ENCODE measurements around the gene ZNF804B.

ZNF804B gene

GRCh38 chr7:88759230-88760135, at the start of gene ZNF804B:
Gene ZNF804B, plus strand, starts transcription at chr7:88759700. Its CDS starts 277 bp downstream, at chr7:88759977.
- peak; percentile 63 for DNase-seq

DNA sequence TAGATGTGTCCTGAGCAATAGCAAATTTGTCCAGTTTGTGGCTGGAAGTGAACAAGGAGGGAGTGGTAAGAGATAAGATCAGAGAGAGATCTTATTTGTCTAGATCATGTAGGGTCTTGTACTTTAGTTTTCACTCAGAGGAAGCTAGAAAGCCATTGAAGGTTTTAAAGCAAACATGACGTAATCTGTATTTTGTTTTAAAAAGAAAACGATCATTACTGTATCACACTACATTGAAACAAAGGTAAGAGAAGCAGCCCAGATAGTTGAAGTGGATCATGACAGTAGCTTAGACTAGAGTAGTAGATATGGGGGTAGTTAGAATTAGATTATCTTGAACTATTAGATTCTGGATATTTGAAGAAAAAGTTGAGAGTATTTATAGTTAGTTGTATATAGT, 23.6 kb upstream of the ZNF804B start:
- no peak for DNase-seq

GRCh38 chr7:88737632-88738031, 21.9 kb upstream of the ZNF804B start:
- DNase-seq = no peak

DNA sequence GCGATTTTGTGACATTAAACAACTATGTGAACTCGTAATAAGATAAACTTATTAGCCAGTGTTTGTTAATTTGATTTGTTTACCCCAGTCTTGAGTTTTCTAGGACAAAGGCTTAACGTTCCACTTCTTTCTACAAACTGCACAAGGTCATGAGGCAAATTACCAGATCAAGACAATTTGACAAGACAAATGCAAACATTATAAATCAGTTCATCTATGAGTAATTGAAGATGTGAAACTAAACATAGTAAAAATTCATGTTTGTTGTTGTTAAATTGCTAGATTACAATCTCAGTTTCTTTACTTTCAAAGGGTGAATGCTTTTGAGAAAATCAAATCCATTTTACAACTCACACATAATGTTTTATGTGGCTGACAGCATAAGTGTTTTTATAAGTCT, 13.4 kb upstream of the ZNF804B start:
- DNase-seq = no peak

- no peak for DNase-seq
Observed at GRCh38 chr7:88756802-88757201, 2.7 kb upstream of the ZNF804B start.

GRCh38 chr7:88757371-88757770, 2.1 kb upstream of the ZNF804B start:
- DNase-seq = no peak

DNA sequence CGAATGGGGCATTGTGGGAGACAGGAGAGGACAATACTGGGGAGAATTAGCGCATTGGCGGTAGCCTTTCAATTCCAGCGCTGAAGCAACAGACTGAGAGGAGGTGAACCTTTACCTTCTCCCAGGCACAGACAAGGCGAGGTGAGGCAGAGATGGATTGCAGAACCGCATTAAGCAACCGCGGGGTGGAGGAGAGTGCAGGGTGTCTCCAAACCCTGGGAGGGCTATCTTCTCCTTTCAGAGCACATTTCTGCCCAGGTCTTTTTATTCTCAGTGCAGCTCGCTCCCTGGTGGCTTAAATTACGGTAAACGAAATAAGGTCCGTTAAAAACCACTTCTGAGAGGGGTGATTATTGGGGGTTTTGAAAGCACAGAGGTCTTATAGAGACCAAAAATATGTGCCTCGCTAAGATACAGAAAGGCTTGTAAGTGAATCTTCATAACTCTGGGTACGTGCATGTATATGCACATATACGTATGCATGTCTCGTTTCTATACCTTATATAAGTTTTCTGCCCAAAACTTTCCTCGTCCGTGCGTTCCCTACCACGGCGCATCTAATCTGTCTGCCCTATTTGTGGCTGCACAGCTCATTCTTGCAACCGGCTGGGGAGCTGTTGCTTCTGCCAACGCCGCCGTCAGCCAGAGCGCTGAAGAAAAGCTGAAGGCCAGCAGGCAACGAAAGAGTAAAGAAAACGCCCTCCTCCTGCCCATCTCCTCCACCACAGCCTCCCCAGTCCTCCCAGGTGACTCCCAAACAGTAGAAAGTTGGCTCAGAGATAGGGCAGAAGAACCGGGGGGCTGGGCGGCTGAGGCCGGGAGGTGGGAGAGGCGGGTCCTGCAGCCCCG, 895 bp upstream of the ZNF804B start:
- peak; percentile 39 for DNase-seq

GRCh38 chr7:88760136-88760515, 626 bp downstream of the ZNF804B start:
- no peak for DNase-seq

DNA sequence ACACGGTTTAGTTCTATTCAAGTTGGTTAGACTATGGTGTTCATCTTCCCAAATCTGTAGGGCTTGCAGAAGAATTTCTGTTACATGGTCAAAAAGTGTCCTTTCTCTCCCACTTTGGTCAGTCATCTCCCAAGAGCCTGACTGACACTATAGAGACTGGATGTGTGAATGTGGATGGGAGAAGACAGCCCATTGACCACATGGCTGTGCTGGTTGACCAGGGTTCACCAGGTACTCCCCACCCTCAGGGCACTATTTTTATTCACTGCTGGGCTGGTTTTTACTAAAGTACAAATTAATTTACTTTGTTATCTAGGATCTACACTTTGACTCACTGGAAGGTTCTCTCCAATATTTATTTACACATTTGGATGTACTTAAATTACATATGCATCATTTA, 2.3 kb downstream of the ZNF804B start:
- DNase-seq = no peak

DNA sequence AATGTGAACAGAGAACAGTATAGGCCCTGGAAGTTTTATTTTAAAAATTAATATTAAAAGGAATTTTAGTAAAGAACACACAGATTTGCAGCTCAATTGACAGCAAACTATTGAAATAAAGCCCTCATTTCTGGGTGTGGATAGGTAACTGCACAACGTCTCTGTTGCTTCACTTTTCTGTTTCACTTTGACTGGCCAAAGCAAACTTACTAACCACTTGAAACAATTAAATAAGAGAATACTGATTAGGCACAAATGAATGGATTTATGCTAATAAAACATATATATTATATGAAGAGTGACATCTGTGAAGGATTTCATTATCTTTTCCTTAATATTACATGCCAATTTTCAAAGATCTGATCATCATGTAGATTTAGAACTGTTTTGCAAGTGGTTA, 11.9 kb downstream of the ZNF804B start:
- DNase-seq = no peak

DNA sequence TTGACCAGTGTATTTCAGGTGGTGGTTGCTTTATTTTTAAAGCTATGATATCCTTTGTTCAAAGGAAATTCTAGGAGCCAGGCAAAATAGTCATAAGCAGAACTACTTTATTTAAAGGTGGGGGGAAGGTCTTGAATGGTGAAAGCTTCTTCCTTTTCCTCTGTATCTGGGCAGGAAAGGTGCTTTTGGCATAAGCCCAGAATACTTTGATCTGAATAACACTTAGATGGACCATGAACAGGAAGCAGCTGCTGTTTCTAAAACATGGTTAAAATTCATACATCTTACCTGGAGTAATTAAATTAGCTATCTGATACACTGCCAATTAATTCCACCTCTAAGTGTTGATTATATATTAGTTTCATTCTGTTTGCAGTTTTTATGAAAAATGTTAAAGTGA, 13.3 kb downstream of the ZNF804B start:
- DNase-seq = peak; percentile 39

- DNase-seq = no peak
Observed at GRCh38 chr7:88775838-88776237, 16.3 kb downstream of the ZNF804B start.

DNA sequence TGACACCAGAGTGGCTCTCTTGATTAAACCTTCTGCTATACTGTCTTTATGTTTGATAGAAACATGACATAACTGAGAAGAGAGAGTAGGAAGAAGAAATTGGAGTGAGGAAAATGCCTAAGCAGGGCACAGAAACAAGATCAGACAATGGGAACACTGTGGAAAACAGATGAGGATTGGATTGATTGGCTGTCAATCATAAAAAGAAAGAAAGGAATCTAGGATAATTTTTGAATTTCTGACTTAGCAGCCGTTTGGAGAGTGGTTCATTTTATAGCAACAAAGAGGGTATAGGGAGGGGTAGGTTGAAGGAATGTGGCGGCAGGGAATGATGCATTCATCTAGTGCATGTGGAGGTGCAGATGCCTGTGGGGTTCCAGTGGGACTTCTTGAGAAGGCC, 28.3 kb downstream of the ZNF804B start:
- DNase-seq = no peak

GRCh38 chr7:88789480-88790064, 30.1 kb downstream of the ZNF804B start:
- DNase-seq = no peak

- DNase-seq = no peak
Observed at GRCh38 chr7:88791891-88792290, 32.4 kb downstream of the ZNF804B start.

DNA sequence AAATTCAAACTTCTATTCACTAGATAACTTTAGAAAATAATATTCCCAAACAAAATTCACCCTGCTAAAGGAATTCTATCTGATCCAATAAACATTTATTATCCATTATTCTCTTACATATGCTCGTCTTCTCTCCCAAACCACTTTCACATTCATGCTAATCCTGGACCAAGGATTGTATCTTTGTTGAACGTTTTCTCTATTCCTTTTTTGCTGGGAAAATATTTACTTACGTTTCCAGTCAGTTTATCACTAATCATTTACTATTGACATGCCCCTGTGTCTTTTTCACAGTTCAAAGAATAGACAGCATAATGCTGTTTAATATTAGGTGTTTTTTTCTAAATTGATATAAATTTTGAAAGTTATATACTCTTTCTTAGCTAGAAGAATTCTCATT, 32.9 kb downstream of the ZNF804B start:
- no peak for DNase-seq

GRCh38 chr7:88795553-88795952, 36.1 kb downstream of the ZNF804B start, which contains the start of gene TEX47:
Gene TEX47, minus strand, starts transcription at chr7:88795737. Its CDS starts 795 bp downstream, at chr7:88794942.
- no peak for DNase-seq

DNA sequence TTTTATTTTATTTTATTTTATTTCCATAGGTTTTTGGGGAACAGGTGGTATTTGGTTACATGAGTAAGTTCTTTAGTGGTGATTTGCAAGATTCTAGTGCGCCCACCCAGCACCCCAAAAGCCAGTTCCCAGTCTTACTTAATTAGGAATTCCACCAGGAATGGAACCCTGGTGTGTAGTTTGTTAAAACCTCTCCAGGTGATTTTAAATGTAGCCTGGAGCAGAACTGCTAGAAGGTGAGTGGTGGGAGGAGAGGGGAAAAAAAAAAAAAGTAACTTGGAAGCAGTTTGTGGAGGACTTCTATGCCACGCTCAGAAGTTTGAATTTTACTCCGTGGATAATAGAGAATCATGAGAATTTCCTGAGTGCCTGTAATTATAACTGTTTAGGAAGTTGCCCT, 41.5 kb downstream of the ZNF804B start:
- DNase-seq = no peak

GRCh38 chr7:88806280-88807037, 47.0 kb downstream of the ZNF804B start:
- no peak for DNase-seq

GRCh38 chr7:88818552-88818951, 59.1 kb downstream of the ZNF804B start:
- no peak for DNase-seq

GRCh38 chr7:88826222-88826621, 66.7 kb downstream of the ZNF804B start:
- DNase-seq = no peak

GRCh38 chr7:88835147-88835728, 75.7 kb downstream of the ZNF804B start:
- peak; percentile 50 for DNase-seq

All from NCI-H1105 (cell line).